ENCODE data around the gene TNFRSF25. TPM values are rescaled to one million over a fixed set of nuclear protein-coding genes. Genes with fewer than 3 reads are reported as not detected.

Gene TNFRSF25
- total RNA-seq, 2 donors from 2014 or later, result 33.1 to 87.1 TPM

DNA sequence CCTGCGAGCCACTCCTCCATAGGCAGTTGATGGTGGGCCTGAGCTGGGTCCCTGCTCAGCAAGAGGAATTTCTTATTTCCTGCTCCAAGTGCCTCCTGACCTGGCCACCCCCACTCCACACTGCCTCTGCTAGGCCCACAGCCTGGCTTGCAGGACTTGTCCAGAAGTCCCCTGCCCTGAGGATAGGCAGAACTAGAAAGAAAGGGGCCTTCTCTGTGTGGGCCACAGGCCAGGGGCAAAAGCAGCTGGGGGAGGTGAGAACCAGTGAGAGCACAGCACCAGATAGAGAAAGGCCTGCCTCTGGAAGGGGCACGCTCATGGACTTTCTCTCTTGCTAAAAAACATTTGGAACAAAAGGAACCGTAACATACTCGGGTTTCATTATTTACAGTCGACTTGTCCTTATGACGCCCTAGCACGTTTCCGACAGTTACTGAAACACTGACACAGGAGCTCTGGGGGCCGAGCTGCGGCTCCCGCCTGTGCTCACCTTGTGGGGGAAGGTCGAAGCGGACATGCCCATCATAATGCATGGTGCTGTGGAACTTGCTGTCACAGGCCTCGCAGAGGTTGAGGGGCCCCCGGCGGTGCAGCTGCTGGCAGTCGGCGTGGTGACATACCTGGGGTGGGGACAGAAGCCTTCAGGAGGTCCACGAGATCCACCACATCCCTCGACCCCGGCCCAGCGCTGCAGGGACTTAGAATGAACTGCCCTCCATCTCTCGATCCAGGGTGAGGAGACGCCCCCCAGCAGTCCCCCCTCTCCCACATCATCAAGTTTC is 11.3 kb upstream of the TNFRSF25 start:
- Histone ChIP-seq H3K4me3 (no peak overlapping the region), H3K36me3 (no peaks in the 10 kb centered on the region), H3K9ac (ENCODE audit: low read depth in 2 of 2, low read length in 2 of 2) (peak overlapping the region in 1 of 2 donors; percentile 70), H3K27me3 (no peaks in the 10 kb centered on the region), H3K9me3 (no peaks in the 10 kb centered on the region), H3K27ac (peak overlapping the region; percentile 41), H3K4me1 (peaks cover 5% of the 10 kb centered on the region)
- intact Hi-C loops (cut with DNase I), result no loop called here
- no peak for DNase-seq
- TF ChIP-seq, protein P1, sequence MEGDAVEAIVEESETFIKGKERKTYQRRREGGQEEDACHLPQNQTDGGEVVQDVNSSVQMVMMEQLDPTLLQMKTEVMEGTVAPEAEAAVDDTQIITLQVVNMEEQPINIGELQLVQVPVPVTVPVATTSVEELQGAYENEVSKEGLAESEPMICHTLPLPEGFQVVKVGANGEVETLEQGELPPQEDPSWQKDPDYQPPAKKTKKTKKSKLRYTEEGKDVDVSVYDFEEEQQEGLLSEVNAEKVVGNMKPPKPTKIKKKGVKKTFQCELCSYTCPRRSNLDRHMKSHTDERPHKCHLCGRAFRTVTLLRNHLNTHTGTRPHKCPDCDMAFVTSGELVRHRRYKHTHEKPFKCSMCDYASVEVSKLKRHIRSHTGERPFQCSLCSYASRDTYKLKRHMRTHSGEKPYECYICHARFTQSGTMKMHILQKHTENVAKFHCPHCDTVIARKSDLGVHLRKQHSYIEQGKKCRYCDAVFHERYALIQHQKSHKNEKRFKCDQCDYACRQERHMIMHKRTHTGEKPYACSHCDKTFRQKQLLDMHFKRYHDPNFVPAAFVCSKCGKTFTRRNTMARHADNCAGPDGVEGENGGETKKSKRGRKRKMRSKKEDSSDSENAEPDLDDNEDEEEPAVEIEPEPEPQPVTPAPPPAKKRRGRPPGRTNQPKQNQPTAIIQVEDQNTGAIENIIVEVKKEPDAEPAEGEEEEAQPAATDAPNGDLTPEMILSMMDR (IDR thresholded peaks at IDR 0.05), result no peak

DNA sequence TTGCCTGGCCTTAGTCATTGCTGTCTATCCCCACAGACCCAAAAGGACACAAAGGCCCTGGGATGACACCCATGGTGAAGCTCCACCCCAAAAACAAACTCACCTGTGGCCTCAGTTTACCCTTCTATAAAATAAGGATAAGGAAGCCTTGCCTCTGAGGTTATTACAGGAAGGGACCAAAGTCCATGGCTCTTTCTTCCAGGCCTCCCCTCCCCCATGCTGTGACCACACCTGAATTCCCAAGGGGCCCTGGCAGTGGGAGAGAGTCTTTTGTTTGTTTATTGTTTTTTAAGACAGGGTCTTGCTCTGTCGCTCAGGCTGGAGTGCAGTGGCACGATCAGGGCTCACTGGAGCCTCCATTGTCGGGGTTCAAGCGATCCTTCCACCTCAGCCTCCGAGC is 10.5 kb upstream of the TNFRSF25 start:
- H3K4me3 ChIP-seq, result no peak overlapping the region
- peak overlapping the region in 1 of 2 donors; percentile 70 for H3K9ac ChIP-seq (ENCODE audit: low read depth in 2 of 2, low read length in 2 of 2)
- no peaks in the 10 kb centered on the region for H3K9me3 ChIP-seq
- peaks cover 5% of the 10 kb centered on the region for H3K4me1 ChIP-seq
- no peaks in the 10 kb centered on the region for H3K36me3 ChIP-seq
- TF ChIP-seq, protein P1 (IDR thresholded peaks at IDR 0.05), result no peak
- peak overlapping the region; percentile 41 for H3K27ac ChIP-seq
- DNase-seq, result peak; percentile 85
- intact Hi-C loops (cut with DNase I), result no loop called here
- no peaks in the 10 kb centered on the region for H3K27me3 ChIP-seq

DNA sequence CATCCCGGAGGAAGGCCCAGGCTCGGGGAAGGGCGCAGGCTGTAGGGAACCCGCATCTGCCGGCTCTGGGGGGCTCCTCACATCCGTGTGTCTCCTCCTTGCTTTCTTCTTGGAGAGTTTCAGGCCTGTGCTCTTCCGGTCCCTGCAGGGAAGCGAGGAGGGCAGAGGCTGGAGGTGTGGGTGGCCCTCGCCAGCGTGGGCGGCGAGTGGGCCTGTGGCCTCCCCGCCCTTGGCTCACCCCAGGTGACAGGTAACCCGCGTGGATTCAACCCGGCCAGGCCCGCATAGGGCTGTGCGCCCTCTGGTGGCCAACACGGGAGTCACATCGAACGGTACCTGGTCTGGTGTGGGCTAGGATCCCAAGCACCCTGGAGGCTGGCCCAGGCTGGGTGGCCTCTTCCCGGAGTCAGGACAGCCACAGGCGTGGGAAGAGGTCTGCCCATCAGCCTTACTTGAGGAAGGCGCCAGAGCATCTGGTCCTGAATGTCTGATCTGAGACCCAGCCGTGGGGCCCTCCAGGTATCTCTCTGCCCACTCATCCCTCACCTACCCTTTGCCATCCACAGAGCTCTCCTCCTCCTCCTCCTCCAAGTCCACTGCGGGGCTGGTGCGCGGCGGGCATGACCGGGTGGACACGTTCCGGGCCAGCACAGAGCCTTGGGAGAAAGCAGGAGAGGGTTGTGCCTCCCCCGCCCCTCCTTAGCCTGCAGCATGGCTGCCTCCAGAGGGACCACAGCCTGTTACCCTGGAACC is 9.6 kb upstream of the TNFRSF25 start:
- peaks cover 5% of the 10 kb centered on the region for H3K4me1 ChIP-seq
- TF ChIP-seq, protein P1 (IDR thresholded peaks at IDR 0.05), result peak; percentile 96
- no peak overlapping the region for H3K4me3 ChIP-seq
- H3K9ac ChIP-seq (ENCODE audit: low read depth in 2 of 2, low read length in 2 of 2), result peak overlapping the region in 1 of 2 donors; percentile 46
- no peaks in the 10 kb centered on the region for H3K27me3 ChIP-seq
- no peaks in the 10 kb centered on the region for H3K36me3 ChIP-seq
- H3K27ac ChIP-seq, result peak overlapping the region; percentile 41
- intact Hi-C loops (cut with DNase I), result no loop called here
- H3K9me3 ChIP-seq, result no peaks in the 10 kb centered on the region
- peak; percentile 87 for DNase-seq

DNA sequence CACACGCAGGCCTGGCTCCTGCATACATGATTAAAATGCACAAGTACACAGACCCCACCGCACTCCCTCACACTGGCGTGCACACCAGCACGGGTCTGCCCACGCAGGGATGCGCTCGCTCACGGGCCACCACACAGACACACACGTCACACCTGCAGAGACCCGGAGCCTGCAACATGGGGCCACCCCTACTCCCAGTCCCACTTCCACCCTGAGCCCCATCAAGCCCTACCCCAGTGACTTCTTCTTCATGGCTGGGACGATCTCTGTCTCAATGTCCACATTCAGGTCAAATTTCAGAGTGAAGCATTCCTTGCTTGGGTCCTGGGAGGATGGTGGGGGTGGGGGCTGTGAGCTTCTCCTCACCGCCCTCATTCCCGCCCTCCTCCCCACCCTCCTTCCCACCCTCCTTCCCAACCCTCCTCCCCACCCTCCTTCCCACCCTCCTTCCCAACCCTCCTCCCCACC is 8.9 kb upstream of the TNFRSF25 start:
- no peak overlapping the region for H3K9ac ChIP-seq (ENCODE audit: low read depth in 2 of 2, low read length in 2 of 2)

More for the DNA sequence above, 8.9 kb upstream of the TNFRSF25 start:
- no peak for DNase-seq
- Histone ChIP-seq H3K4me1 (peaks cover 5% of the 10 kb centered on the region), H3K27me3 (no peaks in the 10 kb centered on the region), H3K36me3 (no peaks in the 10 kb centered on the region), H3K9me3 (no peaks in the 10 kb centered on the region), H3K4me3 (no peak overlapping the region), H3K27ac (no peak overlapping the region)
- TF ChIP-seq, protein P1 (IDR thresholded peaks at IDR 0.05), result no peak
- intact Hi-C loops (cut with DNase I), result no loop called here
